ENCODE results near the gene NTSR2.

NTSR2 gene

DNA sequence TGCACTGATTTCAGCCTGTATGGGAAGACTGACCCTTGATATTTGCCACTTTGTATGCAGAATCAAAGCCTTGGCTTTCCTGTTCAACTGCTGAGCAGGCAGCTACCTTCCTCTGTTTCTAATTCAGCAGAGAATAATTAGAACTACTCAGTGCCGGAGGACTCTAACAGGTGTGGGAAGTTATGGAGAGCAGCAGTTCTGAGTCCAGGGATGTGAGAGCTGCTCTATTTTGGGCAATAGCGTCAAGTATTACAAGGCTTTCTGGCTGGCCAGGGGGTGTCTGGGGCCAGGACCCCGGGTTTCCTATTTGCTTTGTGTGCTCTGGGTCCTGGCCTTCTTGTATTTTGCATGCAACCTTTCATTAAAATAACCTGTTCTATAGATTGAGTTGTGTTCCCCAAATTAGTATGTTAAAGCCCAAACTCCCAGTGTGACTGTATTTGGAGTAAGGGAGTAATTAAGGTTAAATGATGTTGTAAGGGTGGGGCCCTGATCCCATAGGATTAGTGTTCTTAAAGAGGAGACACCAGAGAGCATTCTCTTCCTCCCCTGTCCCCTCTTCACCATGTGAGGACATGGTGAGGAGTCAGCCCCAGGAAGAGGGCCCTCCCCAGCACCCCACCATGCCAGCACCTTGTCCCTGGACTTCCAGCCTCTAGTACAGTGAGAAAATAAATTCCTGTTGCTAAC is 5.6 kb upstream of the NTSR2 start:
- no peak for DNase-seq (ENCODE audit: low read depth, low spot score)
- H3K4me3 ChIP-seq (ENCODE audit: low read depth, low read length) = no peak overlapping the region
- ChIA-PET CTCF (interaction anchor here (1.9 kb wide), 1 partner anchor 12 kb away, joined by 8 read pairs; no protein-coding TSS in a partner anchor), POLR2A (no interaction called here)
- TF ChIP-seq, protein P1, sequence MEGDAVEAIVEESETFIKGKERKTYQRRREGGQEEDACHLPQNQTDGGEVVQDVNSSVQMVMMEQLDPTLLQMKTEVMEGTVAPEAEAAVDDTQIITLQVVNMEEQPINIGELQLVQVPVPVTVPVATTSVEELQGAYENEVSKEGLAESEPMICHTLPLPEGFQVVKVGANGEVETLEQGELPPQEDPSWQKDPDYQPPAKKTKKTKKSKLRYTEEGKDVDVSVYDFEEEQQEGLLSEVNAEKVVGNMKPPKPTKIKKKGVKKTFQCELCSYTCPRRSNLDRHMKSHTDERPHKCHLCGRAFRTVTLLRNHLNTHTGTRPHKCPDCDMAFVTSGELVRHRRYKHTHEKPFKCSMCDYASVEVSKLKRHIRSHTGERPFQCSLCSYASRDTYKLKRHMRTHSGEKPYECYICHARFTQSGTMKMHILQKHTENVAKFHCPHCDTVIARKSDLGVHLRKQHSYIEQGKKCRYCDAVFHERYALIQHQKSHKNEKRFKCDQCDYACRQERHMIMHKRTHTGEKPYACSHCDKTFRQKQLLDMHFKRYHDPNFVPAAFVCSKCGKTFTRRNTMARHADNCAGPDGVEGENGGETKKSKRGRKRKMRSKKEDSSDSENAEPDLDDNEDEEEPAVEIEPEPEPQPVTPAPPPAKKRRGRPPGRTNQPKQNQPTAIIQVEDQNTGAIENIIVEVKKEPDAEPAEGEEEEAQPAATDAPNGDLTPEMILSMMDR (IDR thresholded peaks at IDR 0.05; ENCODE audit: insufficient read depth, low read length, missing control alignments) = no peak

DNA sequence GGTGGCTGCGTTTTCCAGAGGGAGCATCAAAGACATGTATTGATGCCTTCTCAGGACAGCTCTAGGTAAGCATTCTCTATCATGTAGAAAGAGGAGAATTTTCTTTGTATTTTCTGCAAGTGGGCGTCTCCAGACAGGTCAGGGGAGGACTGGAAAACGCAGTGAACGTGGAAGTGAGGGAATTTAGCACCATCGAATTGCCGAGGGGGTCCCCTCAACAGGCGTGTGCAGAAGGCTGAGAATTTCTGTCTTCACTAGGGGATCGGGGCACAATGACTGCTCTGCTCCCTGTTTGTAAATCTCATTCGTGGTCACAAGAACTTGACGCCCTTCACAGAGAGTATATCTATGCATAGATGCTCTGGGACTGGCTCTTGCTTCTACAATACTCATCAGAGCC is 5.0 kb upstream of the NTSR2 start:
- ChIA-PET POLR2A (no interaction called here), CTCF (interaction anchor here (1.9 kb wide), 1 partner anchor 13 kb away, joined by 8 read pairs; no protein-coding TSS in a partner anchor)

DNA sequence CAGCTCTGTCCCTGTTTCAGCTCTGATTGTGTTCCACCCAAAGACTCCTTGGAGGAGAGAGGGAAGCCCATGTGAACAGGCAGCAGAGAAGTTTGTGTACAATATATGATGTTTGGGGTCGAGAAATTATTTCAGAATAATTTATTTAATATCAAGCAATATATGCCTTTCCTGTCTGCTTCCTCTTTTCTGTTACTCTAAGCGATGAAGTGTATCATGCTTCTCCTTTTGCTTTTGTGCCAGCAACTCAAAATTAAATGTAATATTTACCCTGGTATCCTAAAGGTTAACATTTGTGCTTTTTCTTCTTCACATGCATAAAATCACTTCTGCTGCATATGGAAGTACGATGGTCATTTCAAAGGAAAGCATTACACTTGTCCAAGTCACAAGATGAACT is 2.4 kb upstream of the NTSR2 start:
- no peak overlapping the region for H3K4me3 ChIP-seq (ENCODE audit: low read depth, low read length)
- DNase-seq (ENCODE audit: low read depth, low spot score) = no peak
- CTCF ChIA-PET = interaction anchor here (1.0 to 3.8 kb wide), 3 partner anchors 9 to 20 kb away, joined by 4 to 23 read pairs (median 4); no protein-coding TSS in a partner anchor
- TF ChIP-seq, protein P1 (IDR thresholded peaks at IDR 0.05; ENCODE audit: insufficient read depth, low read length, missing control alignments) = no peak
- POLR2A ChIA-PET = no interaction called here

More for the DNA sequence above, 5.0 kb upstream of the NTSR2 start:
- no peak for DNase-seq (ENCODE audit: low read depth, low spot score)
- no peak overlapping the region for H3K4me3 ChIP-seq (ENCODE audit: low read depth, low read length)
- TF ChIP-seq, protein P1 (IDR thresholded peaks at IDR 0.05; ENCODE audit: insufficient read depth, low read length, missing control alignments) = no peak

DNA sequence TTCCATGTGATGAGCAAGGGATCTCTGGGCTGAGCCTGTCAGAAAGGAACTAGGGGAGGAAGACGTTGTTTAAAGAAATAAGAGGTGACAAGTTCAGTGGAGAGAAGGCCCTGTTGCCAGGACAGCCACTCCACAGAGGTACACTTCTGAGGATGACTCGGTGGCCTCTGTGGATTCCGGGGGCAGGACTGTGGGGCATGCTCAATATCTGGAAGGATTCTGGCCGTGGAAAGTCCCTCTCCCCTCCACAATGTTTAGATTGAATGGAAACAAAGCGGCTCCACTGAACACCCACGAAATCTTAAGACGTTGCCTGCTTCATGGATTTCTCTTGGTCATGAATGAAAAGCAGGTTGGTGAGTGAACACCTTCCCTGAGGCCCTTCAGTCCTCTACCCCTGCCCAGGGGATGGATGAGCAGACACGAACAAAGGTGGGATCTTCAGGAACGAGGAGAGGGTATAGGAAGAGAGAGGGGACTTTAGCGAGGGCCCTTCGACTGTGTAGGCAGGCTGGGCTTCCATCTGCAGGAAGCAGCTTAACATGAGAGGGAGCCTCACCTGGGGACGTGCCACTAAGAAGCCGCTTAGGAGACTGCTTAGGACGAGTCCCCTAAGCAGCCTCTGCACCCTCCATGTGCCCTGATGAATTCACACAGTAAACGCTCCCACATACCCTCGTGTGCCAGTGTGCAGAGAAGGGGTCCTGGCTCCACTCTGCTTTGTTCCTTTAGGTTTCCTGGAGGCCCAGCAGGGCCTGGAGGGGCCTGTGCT is 1.9 kb downstream of the NTSR2 start:
- no peak for DNase-seq (ENCODE audit: low read depth, low spot score)
- TF ChIP-seq, protein P1 (IDR thresholded peaks at IDR 0.05; ENCODE audit: insufficient read depth, low read length, missing control alignments) = no peak
- ChIA-PET CTCF (no interaction called here), POLR2A (no interaction called here)
- no peak overlapping the region for H3K4me3 ChIP-seq (ENCODE audit: low read depth, low read length)

DNA sequence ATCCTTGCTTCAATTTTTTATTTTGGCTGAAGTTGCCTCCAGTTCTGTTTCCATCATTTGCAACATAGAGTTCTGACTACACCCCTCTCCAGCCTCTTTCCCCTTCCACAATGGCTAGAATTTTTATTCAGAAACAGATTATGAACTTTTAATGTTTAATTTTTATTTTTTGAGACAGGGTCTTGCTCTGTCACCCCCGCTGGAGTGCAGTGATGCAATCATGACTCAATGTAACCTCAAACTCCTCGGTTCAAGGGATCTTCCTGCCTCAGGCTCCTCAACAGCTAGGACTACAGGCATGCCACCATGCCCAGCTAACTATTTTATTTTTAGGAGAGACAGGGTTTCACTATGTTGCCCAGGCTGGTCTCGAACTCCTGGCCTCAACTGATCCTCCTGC is 2.8 kb downstream of the NTSR2 start:
- ChIA-PET POLR2A (no interaction called here), CTCF (interaction anchor here (1.0 kb wide), 1 partner anchor 77 kb away, joined by 3 read pairs; no protein-coding TSS in a partner anchor)
- TF ChIP-seq, protein P1 (IDR thresholded peaks at IDR 0.05; ENCODE audit: insufficient read depth, low read length, missing control alignments) = no peak
- no peak overlapping the region for H3K4me3 ChIP-seq (ENCODE audit: low read depth, low read length)
- DNase-seq (ENCODE audit: low read depth, low spot score) = no peak

Data from AG04449 (cell line).